ENCODE results near the gene ETNK2. TPM values are rescaled to one million over a fixed set of nuclear protein-coding genes. Genes with fewer than 3 reads are reported as not detected.
A peak's percentile ranks its signal among the peaks of the same experiment; 100 is the strongest.

Gene ETNK2
- total RNA-seq, 2 experiments from 2014 or later = 1.6 to 1.9 TPM

GRCh38 chr1:204152310-204153044, 633 bp upstream of the ETNK2 start:
- DNase-seq = no peak
- ChIA-PET CTCF (interaction anchor here (0.7 to 1.9 kb wide), 5 partner anchors 10 to 246 kb away, joined by 3 to 8 read pairs (median 4); partner anchors contain the start of gene GOLT1A), POLR2A (no interaction called here)
- Mint-ChIP-seq H3K27me3 (no peaks in the 10 kb centered on the region), H3K9me3 (no peaks in the 10 kb centered on the region), H3K4me1 (ENCODE audit: low read depth) (peaks cover 3% of the 10 kb centered on the region), H3K4me3 (peak overlapping the region; percentile 57), H3K36me3 (no peaks in the 10 kb centered on the region), H3K27ac (no peak overlapping the region)
- intact Hi-C loops (cut with micrococcal nuclease) = no loop called here

DNA sequence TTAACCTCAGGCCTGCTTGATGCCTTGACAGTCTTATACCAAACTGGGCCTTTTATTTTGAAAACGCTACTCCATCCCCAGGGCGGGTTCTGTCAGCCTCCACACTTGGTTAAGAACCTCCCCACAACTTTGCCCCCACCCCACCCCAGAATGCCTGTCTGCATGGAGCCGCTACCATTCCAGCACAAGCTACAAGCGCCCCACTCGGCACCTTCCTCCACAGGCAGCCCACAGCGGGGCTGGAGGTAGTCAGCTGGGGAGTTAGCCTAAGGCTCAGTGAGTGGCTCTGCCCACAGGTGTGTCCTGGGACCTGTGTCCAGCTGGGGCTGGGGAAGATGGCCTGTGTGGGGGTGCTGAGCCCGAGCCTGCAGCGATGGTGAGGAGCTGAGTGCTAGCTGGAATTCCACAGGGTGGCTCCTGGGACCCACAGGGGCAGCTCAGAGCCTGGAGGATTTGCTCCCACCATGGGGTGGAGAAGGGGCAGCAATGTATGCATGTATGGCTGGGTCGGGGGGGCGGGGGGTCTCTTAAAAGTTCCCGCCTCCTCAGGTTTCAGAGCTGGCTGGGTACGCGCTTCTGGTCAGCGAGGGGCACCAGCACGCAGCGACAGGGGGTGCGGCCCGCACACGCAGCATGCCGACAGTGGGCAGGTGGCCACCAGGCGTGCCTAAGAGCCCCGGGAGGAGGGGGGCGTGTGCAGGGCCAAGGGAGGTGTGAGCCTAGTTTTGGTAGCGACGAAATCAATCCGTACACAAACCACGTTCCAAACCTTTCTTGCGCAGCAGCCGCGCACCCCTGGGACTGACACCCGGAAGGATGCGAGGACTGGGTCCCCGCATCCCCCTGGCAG, 917 bp downstream of the ETNK2 start:
- H3K36me3 Mint-ChIP-seq = no peaks in the 10 kb centered on the region
- intact Hi-C loops (cut with micrococcal nuclease) = no loop called here
- no peaks in the 10 kb centered on the region for H3K9me3 Mint-ChIP-seq
- no peak overlapping the region for H3K27ac Mint-ChIP-seq
- peaks cover 3% of the 10 kb centered on the region for H3K4me1 Mint-ChIP-seq (ENCODE audit: low read depth)
- H3K27me3 Mint-ChIP-seq = no peaks in the 10 kb centered on the region
- peak overlapping the region; percentile 54 for H3K4me3 Mint-ChIP-seq
- CTCF ChIA-PET = interaction anchor here (1.1 to 1.5 kb wide), 5 partner anchors 9 to 248 kb away, joined by 3 to 4 read pairs (median 3); partner anchors contain the start of gene GOLT1A
- POLR2A ChIA-PET = interaction anchor here (0.5 to 0.6 kb wide), 2 partner anchors 326 to 331 kb away, joined by 3 read pairs; no protein-coding TSS in a partner anchor
- DNase-seq = no peak

GRCh38 chr1:204149635-204150565, 1.9 kb downstream of the ETNK2 start:
- H3K4me3 Mint-ChIP-seq = peak overlapping the region; percentile 9
- H3K4me1 Mint-ChIP-seq (ENCODE audit: low read depth) = peaks cover 3% of the 10 kb centered on the region
- intact Hi-C loops (cut with micrococcal nuclease) = no loop called here
- H3K9me3 Mint-ChIP-seq = no peaks in the 10 kb centered on the region
- no peaks in the 10 kb centered on the region for H3K27me3 Mint-ChIP-seq
- POLR2A ChIA-PET = interaction anchor here (0.6 to 0.7 kb wide), 2 partner anchors 330 to 368 kb away, joined by 3 read pairs; no protein-coding TSS in a partner anchor
- no peak for DNase-seq
- CTCF ChIA-PET = interaction anchor here (0.8 to 1.4 kb wide), 3 partner anchors 13 to 249 kb away, joined by 3 to 4 read pairs (median 3); no protein-coding TSS in a partner anchor
- no peak overlapping the region for H3K27ac Mint-ChIP-seq
- H3K36me3 Mint-ChIP-seq = peaks cover 1% of the 10 kb centered on the region

- no peak overlapping the region for H3K4me3 Mint-ChIP-seq
- no peak for DNase-seq
- H3K36me3 Mint-ChIP-seq = peaks cover 1% of the 10 kb centered on the region
- peaks cover 3% of the 10 kb centered on the region for H3K4me1 Mint-ChIP-seq (ENCODE audit: low read depth)
- H3K27ac Mint-ChIP-seq = no peak overlapping the region
- intact Hi-C loops (cut with micrococcal nuclease) = no loop called here
- POLR2A ChIA-PET = no interaction called here
- no peaks in the 10 kb centered on the region for H3K9me3 Mint-ChIP-seq
- H3K27me3 Mint-ChIP-seq = no peaks in the 10 kb centered on the region
- CTCF ChIA-PET = interaction anchor here (0.8 to 1.4 kb wide), 2 partner anchors 57 to 249 kb away, joined by 3 to 4 read pairs; no protein-coding TSS in a partner anchor
These were observed 2.7 kb downstream of the ETNK2 start for GRCh38 chr1:204149107-204149506.

- intact Hi-C loops (cut with micrococcal nuclease) = no loop called here
- H3K9me3 Mint-ChIP-seq = no peaks in the 10 kb centered on the region
- POLR2A ChIA-PET = no interaction called here
- no peak overlapping the region for H3K4me3 Mint-ChIP-seq
- DNase-seq = no peak
- H3K4me1 Mint-ChIP-seq (ENCODE audit: low read depth) = peaks cover 3% of the 10 kb centered on the region
- CTCF ChIA-PET = interaction anchor here (1.0 to 1.4 kb wide), 2 partner anchors 251 to 284 kb away, joined by 3 to 4 read pairs; no protein-coding TSS in a partner anchor
- no peaks in the 10 kb centered on the region for H3K27me3 Mint-ChIP-seq
- H3K27ac Mint-ChIP-seq = no peak overlapping the region
- peaks cover 1% of the 10 kb centered on the region for H3K36me3 Mint-ChIP-seq
These were observed 4.1 kb downstream of the ETNK2 start for GRCh38 chr1:204147406-204148383.

DNA sequence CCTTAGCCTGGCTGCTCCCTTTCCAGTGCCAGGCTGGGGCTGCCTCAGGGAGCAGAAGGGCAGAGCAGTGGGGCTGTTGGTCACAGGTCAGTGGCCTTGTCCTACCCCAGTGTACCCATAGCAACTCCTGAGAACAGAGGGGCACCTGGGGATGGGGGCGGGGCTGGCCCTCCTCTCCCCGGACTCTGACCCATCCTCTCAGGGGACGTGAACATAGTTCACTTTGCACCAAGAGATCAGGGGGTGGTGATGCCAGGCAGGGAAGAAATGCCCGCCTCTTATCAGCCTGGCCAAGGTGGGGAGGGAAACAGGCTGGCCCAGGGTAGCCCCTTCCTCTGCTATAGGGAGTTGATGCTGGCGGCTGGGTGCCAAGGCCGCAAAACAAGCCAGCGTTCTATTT, 4.9 kb downstream of the ETNK2 start:
- Mint-ChIP-seq H3K27ac (no peak overlapping the region), H3K36me3 (peaks cover 1% of the 10 kb centered on the region), H3K4me1 (ENCODE audit: low read depth) (no peaks in the 10 kb centered on the region), H3K4me3 (no peak overlapping the region), H3K9me3 (no peaks in the 10 kb centered on the region), H3K27me3 (no peaks in the 10 kb centered on the region)
- intact Hi-C loops (cut with micrococcal nuclease) = no loop called here
- DNase-seq = no peak
- CTCF ChIA-PET = interaction anchor here (1.0 kb wide), 1 partner anchor 285 kb away, joined by 3 read pairs; no protein-coding TSS in a partner anchor
- POLR2A ChIA-PET = no interaction called here

GRCh38 chr1:204146309-204146708, 5.5 kb downstream of the ETNK2 start:
- no peak overlapping the region for H3K27ac Mint-ChIP-seq
- H3K36me3 Mint-ChIP-seq = peaks cover 1% of the 10 kb centered on the region
- no peak for DNase-seq
- no peaks in the 10 kb centered on the region for H3K4me1 Mint-ChIP-seq (ENCODE audit: low read depth)
- no peak overlapping the region for H3K4me3 Mint-ChIP-seq
- H3K9me3 Mint-ChIP-seq = no peaks in the 10 kb centered on the region
- CTCF ChIA-PET = no interaction called here
- POLR2A ChIA-PET = no interaction called here
- intact Hi-C loops (cut with micrococcal nuclease) = no loop called here
- H3K27me3 Mint-ChIP-seq = no peaks in the 10 kb centered on the region

DNA sequence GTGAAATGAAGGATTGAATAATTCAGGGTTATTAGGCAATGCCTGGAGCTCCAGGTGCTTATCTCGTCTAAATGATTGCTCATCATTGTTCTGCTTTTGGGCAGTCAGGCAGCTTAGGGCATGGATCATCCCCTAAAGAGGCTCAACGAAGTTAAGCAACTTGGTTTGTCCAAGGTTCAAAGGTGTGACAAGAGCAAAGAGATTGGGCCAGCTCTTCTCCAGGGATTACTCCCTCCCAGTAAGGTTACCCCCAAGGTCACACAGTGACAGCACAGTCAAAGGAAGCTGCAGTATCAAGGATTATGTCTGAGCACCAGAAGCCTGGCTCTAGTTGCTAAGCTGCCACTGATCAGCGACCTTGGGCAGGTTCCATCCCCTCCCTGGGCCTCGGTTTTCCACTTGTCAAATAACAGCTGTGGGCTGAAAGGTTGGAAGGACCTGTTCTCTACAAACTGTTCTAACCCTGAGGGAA, 6.8 kb downstream of the ETNK2 start:
- DNase-seq = no peak
- peaks cover 1% of the 10 kb centered on the region for H3K36me3 Mint-ChIP-seq
- H3K27me3 Mint-ChIP-seq = no peaks in the 10 kb centered on the region
- CTCF ChIA-PET = interaction anchor here (0.6 to 0.8 kb wide), 3 partner anchors 15 to 299 kb away, joined by 3 read pairs; no protein-coding TSS in a partner anchor
- POLR2A ChIA-PET = no interaction called here
- no peaks in the 10 kb centered on the region for H3K4me1 Mint-ChIP-seq (ENCODE audit: low read depth)
- no peaks in the 10 kb centered on the region for H3K9me3 Mint-ChIP-seq
- no peak overlapping the region for H3K27ac Mint-ChIP-seq
- H3K4me3 Mint-ChIP-seq = no peak overlapping the region
- intact Hi-C loops (cut with micrococcal nuclease) = no loop called here

DNA sequence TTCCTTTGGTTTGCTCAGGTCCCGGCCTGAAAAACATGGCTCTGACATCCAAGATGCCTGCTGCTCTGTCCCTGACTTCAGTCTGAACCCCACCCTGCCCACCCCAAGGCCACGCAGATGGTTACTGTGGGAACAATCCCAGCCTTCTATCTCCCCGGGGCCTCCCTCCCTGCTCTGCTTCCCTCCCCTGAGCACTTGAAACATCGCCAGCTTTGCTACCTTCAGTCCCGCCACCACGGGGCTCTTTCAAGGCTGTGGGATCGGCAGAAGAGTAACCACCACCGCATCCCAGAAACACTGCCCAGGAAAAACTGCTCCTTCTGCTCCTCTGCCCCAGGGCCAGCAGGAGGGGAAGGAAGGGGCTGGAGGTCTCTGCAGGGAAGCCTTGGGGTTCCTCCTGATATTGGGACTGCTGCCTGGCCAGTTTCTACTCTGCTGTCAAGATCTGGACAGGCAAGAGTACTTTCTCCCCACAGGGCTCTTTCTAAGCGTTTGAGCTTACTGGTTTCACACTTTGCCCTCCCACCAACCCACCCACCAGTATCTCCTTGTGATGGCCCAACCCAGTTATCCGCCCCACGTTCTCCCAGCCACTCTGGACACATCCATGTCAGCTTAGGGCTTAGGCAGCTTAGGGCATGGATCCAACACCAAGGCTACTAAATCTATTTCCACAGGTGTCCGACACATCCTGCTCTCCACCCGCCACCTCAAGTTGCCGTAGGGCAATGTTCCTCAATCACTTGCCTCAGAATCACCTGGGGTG, 8.4 kb downstream of the ETNK2 start:
- Mint-ChIP-seq H3K27me3 (no peaks in the 10 kb centered on the region), H3K4me1 (ENCODE audit: low read depth) (no peaks in the 10 kb centered on the region), H3K4me3 (no peak overlapping the region), H3K27ac (no peak overlapping the region), H3K9me3 (no peaks in the 10 kb centered on the region), H3K36me3 (peaks cover 1% of the 10 kb centered on the region)
- ChIA-PET POLR2A (no interaction called here), CTCF (no interaction called here)
- intact Hi-C loops (cut with micrococcal nuclease) = no loop called here
- no peak for DNase-seq
